Measurements from ENCODE around the gene ST8SIA1. TPM values are rescaled to one million over a fixed set of nuclear protein-coding genes. Genes with fewer than 3 reads are reported as not detected.
"Not testable (repeated sequence)": the region's sequence is repeated elsewhere in the genome, so short reads cannot be mapped to it uniquely, and the experiment has no call there.

ST8SIA1 gene
- total RNA-seq, 1 experiment from 2014 or later = not detected

DNA sequence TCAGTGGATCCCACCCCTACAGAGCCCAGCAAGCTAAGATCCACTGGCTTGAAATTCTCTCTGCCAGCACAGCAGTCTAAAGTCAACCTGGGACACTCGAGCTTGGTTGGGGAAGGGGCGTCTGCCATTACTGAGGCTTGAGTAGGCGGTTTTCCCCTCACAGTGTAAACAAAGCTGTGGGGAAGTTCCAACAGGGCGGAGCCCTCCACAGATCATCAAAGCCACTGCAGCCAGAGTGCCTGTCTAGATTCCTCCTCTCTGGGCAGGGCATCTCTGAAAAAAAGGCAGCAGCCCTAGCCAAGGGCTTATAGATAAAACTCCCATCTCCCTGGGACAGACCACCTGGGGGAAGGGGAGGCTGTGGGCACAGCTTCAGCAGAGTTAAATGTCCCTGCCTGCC, 187.8 kb downstream of the ST8SIA1 start:
- H4K20me1 ChIP-seq (ENCODE audit: insufficient read depth); H2AFZ ChIP-seq (ENCODE audit: low read depth, low read length, poor library complexity, severe bottlenecking); intact Hi-C loops (cut with micrococcal nuclease); H3K27me3 ChIP-seq (ENCODE audit: insufficient read depth, low read length); BruUV-seq (replicated peaks); RAD21 ChIA-PET (ENCODE audit: low non-redundant PET in 1 of 2, low total read pairs in 2 of 2, uncharacterized antibody in 2 of 2, unreplicated experiment in 2 of 2); H3K4me1 ChIP-seq (ENCODE audit: control insufficient read depth in 1 of 2, insufficient read depth in 2 of 2, low read length in 2 of 2); DNase-seq (ENCODE audit: low read depth, low spot score); H3K36me3 ChIP-seq (ENCODE audit: control insufficient read depth in 1 of 2, insufficient read depth in 2 of 2, low read length in 2 of 2); H3K79me2 ChIP-seq (ENCODE audit: insufficient read depth, low read length); H3K4me3 ChIP-seq (replicated peaks in 1 of 2; ENCODE audit: low read depth in 1 of 2, low read length in 2 of 2); POLR2A ChIA-PET; H3K9me2 ChIP-seq (ENCODE audit: insufficient read depth); CTCF ChIA-PET; ATAC-seq; H3K27ac ChIP-seq (ENCODE audit: low read depth, low read length); H3K9me3 ChIP-seq (ENCODE audit: control insufficient read depth in 1 of 2, insufficient read depth in 1 of 2, low read depth in 1 of 2, low read length in 2 of 2); H3K4me2 ChIP-seq (ENCODE audit: low read length); H3K9ac ChIP-seq (ENCODE audit: low read length): not testable (repeated sequence)

Other genes with a start within 250 kb of the ST8SIA1 start
- 22.9 TPM for gene C2CD5, start 209.8 kb upstream of the ST8SIA1 start, total RNA-seq (2021; ENCODE audit: unreplicated experiment)